ENCODE measurements around the gene PLN. TPM values are rescaled to one million over a fixed set of nuclear protein-coding genes. Genes with fewer than 3 reads are reported as not detected.

Gene PLN
- total and polyA plus RNA-seq, 8 donors = 2.3 to 13.3 (median 3.8) TPM

DNA sequence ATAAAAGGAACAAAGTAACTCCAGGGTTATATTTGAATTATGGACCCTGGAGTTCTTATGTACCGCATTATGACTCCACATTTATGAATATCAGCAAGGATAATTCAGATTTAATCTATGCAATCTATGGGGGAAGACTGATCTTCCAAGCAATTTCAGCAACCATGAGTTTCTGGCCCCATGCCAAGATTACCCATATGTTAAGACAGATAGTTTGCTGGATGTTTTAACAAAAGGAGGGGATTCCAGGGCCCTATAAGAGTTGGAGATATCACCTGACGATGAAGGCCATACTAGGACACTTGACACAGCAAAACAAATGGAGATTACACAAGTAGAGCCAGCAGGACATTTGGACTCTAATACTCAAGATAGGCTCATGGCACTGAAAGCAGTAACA is 45.9 kb upstream of the PLN start:
- TF ChIP-seq, protein P1, sequence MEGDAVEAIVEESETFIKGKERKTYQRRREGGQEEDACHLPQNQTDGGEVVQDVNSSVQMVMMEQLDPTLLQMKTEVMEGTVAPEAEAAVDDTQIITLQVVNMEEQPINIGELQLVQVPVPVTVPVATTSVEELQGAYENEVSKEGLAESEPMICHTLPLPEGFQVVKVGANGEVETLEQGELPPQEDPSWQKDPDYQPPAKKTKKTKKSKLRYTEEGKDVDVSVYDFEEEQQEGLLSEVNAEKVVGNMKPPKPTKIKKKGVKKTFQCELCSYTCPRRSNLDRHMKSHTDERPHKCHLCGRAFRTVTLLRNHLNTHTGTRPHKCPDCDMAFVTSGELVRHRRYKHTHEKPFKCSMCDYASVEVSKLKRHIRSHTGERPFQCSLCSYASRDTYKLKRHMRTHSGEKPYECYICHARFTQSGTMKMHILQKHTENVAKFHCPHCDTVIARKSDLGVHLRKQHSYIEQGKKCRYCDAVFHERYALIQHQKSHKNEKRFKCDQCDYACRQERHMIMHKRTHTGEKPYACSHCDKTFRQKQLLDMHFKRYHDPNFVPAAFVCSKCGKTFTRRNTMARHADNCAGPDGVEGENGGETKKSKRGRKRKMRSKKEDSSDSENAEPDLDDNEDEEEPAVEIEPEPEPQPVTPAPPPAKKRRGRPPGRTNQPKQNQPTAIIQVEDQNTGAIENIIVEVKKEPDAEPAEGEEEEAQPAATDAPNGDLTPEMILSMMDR (IDR thresholded peaks at IDR 0.05) = no peak
- no peaks in the 10 kb centered on the region for H3K27me3 ChIP-seq
- no peak for DNase-seq
- H3K36me3 ChIP-seq = no peaks in the 10 kb centered on the region
- ATAC-seq = no peak
- peaks cover 0 to 4% of the 10 kb centered on the region in 2 donors for H3K9me3 ChIP-seq
- no peak overlapping the region for H3K27ac ChIP-seq
- no peak overlapping the region for H3K4me3 ChIP-seq
- intact Hi-C loops (cut with DNase I) = no loop called here
- no peaks in the 10 kb centered on the region for H3K4me1 ChIP-seq

GRCh38 chr6:118504611-118505010 is 43.5 kb upstream of the PLN start:
- H3K9me3 ChIP-seq = peaks cover 0 to 4% of the 10 kb centered on the region in 2 donors
- H3K27me3 ChIP-seq = no peaks in the 10 kb centered on the region
- no peak overlapping the region for H3K27ac ChIP-seq
- TF ChIP-seq, protein P1 (IDR thresholded peaks at IDR 0.05) = no peak
- H3K36me3 ChIP-seq = no peaks in the 10 kb centered on the region
- no peak for ATAC-seq
- no peak for DNase-seq
- intact Hi-C loops (cut with DNase I) = no loop called here
- H3K4me3 ChIP-seq = no peak overlapping the region
- H3K4me1 ChIP-seq = no peaks in the 10 kb centered on the region

DNA sequence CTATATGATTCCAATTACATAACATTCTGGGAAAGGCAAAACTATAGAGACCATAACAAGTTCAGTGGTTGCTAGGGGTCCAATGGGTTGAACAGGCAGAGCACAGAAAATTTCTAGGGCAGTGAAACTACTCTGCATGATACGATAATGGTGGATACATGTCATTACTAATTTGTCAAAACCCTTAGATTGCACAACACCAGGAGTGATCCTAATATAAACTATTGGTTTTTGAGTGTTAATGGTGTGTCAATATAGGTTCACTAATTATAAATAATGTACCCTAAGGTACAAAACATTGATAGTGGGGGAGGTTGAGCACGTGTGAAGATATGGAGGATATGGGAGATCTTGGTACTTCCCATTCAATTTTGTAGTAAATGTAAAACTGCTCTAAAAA is 42.4 kb upstream of the PLN start:
- intact Hi-C loops (cut with DNase I) = no loop called here
- Histone ChIP-seq H3K36me3 (no peaks in the 10 kb centered on the region), H3K27ac (no peak overlapping the region), H3K9me3 (peaks cover 0 to 4% of the 10 kb centered on the region in 2 donors), H3K27me3 (no peaks in the 10 kb centered on the region), H3K4me1 (no peaks in the 10 kb centered on the region), H3K4me3 (no peak overlapping the region)
- DNase-seq (no peak), ATAC-seq (no peak)
- TF ChIP-seq, protein P1 (IDR thresholded peaks at IDR 0.05) = no peak

- Histone ChIP-seq H3K4me1 (no peaks in the 10 kb centered on the region), H3K36me3 (no peaks in the 10 kb centered on the region), H3K4me3 (no peak overlapping the region), H3K27ac (no peak overlapping the region), H3K27me3 (no peaks in the 10 kb centered on the region), H3K9me3 (peaks cover 0 to 2% of the 10 kb centered on the region in 2 donors)
- TF ChIP-seq, protein P1 (IDR thresholded peaks at IDR 0.05) = no peak
- ATAC-seq = no peak
- DNase-seq = no peak
- intact Hi-C loops (cut with DNase I) = no loop called here
These were observed 41.9 kb upstream of the PLN start for GRCh38 chr6:118506071-118506638.

DNA sequence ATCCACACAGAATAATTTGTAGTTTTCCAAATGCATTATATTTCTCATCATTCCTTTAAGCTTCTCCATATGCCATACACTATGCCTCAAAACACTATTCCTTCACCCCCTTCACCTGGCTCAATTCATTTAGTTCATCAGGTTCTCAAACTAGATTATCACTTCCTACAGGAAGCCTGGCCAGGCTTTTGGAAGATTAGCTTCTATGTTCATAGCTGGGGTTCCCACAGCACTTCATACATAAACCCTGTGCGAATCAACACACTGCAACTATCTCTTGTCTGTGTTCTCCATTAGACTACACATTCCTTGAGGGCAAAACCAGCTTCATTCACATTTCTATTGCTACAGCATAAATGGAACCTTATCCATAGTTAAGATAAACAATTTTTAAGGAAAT is 40.5 kb upstream of the PLN start:
- Histone ChIP-seq H3K9me3 (peaks cover 0 to 2% of the 10 kb centered on the region in 2 donors), H3K36me3 (no peaks in the 10 kb centered on the region), H3K4me3 (no peak overlapping the region), H3K27me3 (no peaks in the 10 kb centered on the region), H3K27ac (no peak overlapping the region), H3K4me1 (no peaks in the 10 kb centered on the region)
- ATAC-seq = no peak
- no peak for DNase-seq
- TF ChIP-seq, protein P1 (IDR thresholded peaks at IDR 0.05) = no peak
- intact Hi-C loops (cut with DNase I) = no loop called here

Data from left lung (tissue), 10 donors.